ENCODE results near the gene APOL3.

DNA sequence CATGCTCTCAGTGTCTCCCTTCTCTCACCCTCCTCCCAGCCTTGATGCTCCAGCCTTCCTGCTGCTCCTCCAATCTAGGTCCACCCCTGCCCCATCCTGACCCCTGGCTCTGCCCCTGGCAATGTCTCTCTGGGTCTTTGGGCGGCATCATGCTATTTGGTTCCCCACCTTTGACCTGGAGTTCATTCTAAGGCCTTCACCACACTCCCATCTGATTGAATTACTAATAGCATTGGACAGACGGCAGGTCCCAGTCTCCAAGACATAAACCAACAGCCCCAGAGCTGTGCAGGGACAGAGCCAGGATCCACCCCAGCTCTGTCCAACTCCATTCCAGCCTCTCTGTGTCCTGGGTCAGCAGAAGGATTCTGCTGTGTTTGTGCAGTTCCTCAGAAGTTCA, 33.8 kb upstream of the APOL3 start:
- TF ChIP-seq POLR2A (IDR thresholded peaks at IDR 0.05), result no peak
- TF ChIP-seq, protein P1, sequence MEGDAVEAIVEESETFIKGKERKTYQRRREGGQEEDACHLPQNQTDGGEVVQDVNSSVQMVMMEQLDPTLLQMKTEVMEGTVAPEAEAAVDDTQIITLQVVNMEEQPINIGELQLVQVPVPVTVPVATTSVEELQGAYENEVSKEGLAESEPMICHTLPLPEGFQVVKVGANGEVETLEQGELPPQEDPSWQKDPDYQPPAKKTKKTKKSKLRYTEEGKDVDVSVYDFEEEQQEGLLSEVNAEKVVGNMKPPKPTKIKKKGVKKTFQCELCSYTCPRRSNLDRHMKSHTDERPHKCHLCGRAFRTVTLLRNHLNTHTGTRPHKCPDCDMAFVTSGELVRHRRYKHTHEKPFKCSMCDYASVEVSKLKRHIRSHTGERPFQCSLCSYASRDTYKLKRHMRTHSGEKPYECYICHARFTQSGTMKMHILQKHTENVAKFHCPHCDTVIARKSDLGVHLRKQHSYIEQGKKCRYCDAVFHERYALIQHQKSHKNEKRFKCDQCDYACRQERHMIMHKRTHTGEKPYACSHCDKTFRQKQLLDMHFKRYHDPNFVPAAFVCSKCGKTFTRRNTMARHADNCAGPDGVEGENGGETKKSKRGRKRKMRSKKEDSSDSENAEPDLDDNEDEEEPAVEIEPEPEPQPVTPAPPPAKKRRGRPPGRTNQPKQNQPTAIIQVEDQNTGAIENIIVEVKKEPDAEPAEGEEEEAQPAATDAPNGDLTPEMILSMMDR (IDR thresholded peaks at IDR 0.05), result no peak
